Psoas muscle (tissue), 8 donors: ENCODE measurements around the gene NKPD1. TPM values are rescaled to one million over a fixed set of nuclear protein-coding genes. Genes with fewer than 3 reads are reported as not detected.

Source experiments
- ATAC-seq, 4 donors: fragments of 200-7000 bp; cut with Tn5 transposase; one replicate each; pipeline ENCODE4 v1.9.1; 2020; ENCODE audit warnings: moderate library complexity in 3 of 4, mild to moderate bottlenecking in 2 of 4
- DNase-seq, 2 donors: peaks; one replicate each; pipeline ENCODE4 v3.0.0-alpha.2; 2020
- H3K27ac ChIP-seq: fragments of 200-600 bp; one replicate; pipeline ENCODE4 v1.8.0; 2022
- H3K27me3 ChIP-seq, 3 donors: fragments of 200-600 bp in 1 of 3; one replicate each; pipeline versions ENCODE4 v1.6.1 to v1.8.0; 2013 to 2022; ENCODE audit warnings: low read length in 2 of 3, mild to moderate bottlenecking in 2 of 3, moderate library complexity in 1 of 3; ENCODE audit not compliant: insufficient read depth in 3 of 3
- H3K36me3 ChIP-seq, 2 donors: fragments of 200-600 bp in 1 of 2; one replicate each; pipeline versions ENCODE4 v1.6.1 to v1.8.0; 2013 to 2022; ENCODE audit warnings: low read depth in 1 of 2, mild to moderate bottlenecking in 1 of 2, moderate library complexity in 1 of 2; ENCODE audit not compliant: insufficient read depth in 1 of 2
- H3K4me1 ChIP-seq: fragments of 200-600 bp; one replicate; pipeline ENCODE4 v1.8.0; 2022
- H3K4me3 ChIP-seq: fragments of 200-600 bp; one replicate; pipeline ENCODE4 v1.8.0; 2022; ENCODE audit warnings: mild to moderate bottlenecking
- H3K9me3 ChIP-seq: fragments of 200-600 bp; one replicate; pipeline ENCODE4 v1.8.0; 2022
- CTCF ChIP-seq: fragments of 200-600 bp; IDR thresholded peaks from one replicate; pipeline ENCODE4 v1.8.0; 2022; ENCODE audit warnings: antibody characterized with exemption
- WGBS, 3 donors: extraction: QIAGEN DNeasy Blood & Tissue Kit; methylation state at CpG; one replicate each; pipeline versions ENCODE4 v1.1.6 to v1.1.7; 2013; 5-methylcytosine and 5-hydroxymethylcytosine counted together
- intact Hi-C, 2 donors: fragments of 100-400 bp; cut with DNase I; formaldehyde crosslinking; loops; one replicate each; pipeline versions ENCODE4 v1.11.0 to v1.14.2; 2022
- polyA plus RNA-seq, 3 donors: library from polyadenylated mRNA; stranded (reverse); fragments of 200-250 nt; gene quantifications; one replicate each; pipeline ENCODE4 v1.2.3, GENCODE V29; 2013
- total RNA-seq, 4 donors: library from RNA; stranded (reverse); fragmentation: NEBNext Ultra II Directional in 2 of 4; extraction: Animal tissue kit (Norgen Biotek cat#: 25700) in 2 of 4; gene quantifications; one replicate each; pipeline versions ENCODE4 v1.2.1 to v1.2.4, GENCODE V29; 2021 to 2023
- donor health status: healthy with polysubstance abuse.
- donor health status: DM: no; HTN: no; CAD: no; lungs with moderate emphysema.
- donor health status: Bipolar disorder and iron deficiency.
- donor health status: healthy.
- donor health status: DM: yes; HTN: yes; CAD: no.
- donor health status: DM: no; HTN: no; CAD: no.
- donor health status: DM: no; HTN: no; CAD: no.
- donor health status: DM: yes; HTN: yes; CAD: no.

The NKPD1 gene
- total and polyA plus RNA-seq, 7 donors: 0.06 to 0.18 (median 0.08) TPM; not detected in 2

GRCh38 chr19:45114116-45114515 is 46.7 kb downstream of the NKPD1 start:
- Histone ChIP-seq H3K36me3 (no peaks in the 10 kb centered on the region), H3K4me1 (peaks cover 46% of the 10 kb centered on the region), H3K9me3 (no peaks in the 10 kb centered on the region), H3K27me3 (no peaks in the 10 kb centered on the region), H3K4me3 (no peak overlapping the region), H3K27ac (no peak overlapping the region)
- intact Hi-C loops: no loop called here
- ATAC-seq: no peak
- WGBS, 3 donors: 75 to 83% (median 79%) methylated on average over 4 of the region's 4 CpGs
- no peak for DNase-seq
- TF ChIP-seq CTCF: no peak

DNA sequence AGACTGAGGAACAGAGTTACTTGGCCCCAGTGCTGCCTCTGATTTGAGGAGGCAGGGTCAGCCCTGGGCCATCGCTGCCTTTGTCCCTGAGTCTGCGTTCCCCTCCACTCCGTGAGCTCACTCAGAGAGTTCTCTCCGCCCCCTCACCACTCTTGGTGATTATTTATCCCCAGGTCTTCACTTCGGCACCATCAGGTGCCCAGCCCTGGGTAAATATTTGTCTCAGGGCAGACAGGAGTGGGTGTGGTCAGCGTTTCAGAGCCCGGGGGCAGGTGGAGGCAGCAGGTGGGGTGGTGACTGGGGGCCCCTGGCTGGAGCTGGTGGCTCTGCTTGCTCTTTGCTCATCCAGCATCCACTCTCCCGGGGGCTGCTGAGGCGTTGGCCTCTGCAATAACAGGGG is 47.2 kb downstream of the NKPD1 start:
- DNase-seq (no peak), ATAC-seq (no peak)
- H3K9me3 ChIP-seq: no peaks in the 10 kb centered on the region
- no peaks in the 10 kb centered on the region for H3K27me3 ChIP-seq
- H3K4me1 ChIP-seq: peaks cover 41% of the 10 kb centered on the region
- intact Hi-C loops: no loop called here
- H3K36me3 ChIP-seq: no peaks in the 10 kb centered on the region
- no peak for TF ChIP-seq CTCF
- 76 to 85% (median 80%) methylated on average over 9 of the region's 9 CpGs for WGBS, 3 donors
- H3K4me3 ChIP-seq: no peak overlapping the region
- H3K27ac ChIP-seq: no peak overlapping the region

- WGBS, 3 donors: 89 to 91% (median 90%) methylated on average over 11 of the region's 11 CpGs
- ATAC-seq (no peak), DNase-seq (no peak)
- peaks cover 29% of the 10 kb centered on the region for H3K4me1 ChIP-seq
- H3K27ac ChIP-seq: no peak overlapping the region
- TF ChIP-seq CTCF: no peak
- no peaks in the 10 kb centered on the region for H3K27me3 ChIP-seq
- no peak overlapping the region for H3K4me3 ChIP-seq
- H3K36me3 ChIP-seq: no peaks in the 10 kb centered on the region
- intact Hi-C loops: no loop called here
- no peaks in the 10 kb centered on the region for H3K9me3 ChIP-seq
These were observed 48.5 kb downstream of the NKPD1 start for GRCh38 chr19:45112111-45112827.

Other genes starting within 250 kb of the NKPD1 start
- gene APOC1, start 246.4 kb downstream of the NKPD1 start, total RNA-seq: 10 to 100 TPM in 1 of 4 donors, 1 to 10 TPM in 3; 5.7 to 16.8 (median 8.3) TPM
- gene APOC1, start 246.4 kb downstream of the NKPD1 start, polyA plus RNA-seq: 10 to 100 TPM in 1 of 3 donors, 1 to 10 TPM in 2; 1.6 to 14.4 (median 4.7) TPM
- gene APOC4, start 218.7 kb downstream of the NKPD1 start, total RNA-seq: not detected
- gene APOC4, start 218.7 kb downstream of the NKPD1 start, polyA plus RNA-seq: not detected
- under 1 TPM in 1 of 4 donors, not detected in 3; 0.98 TPM for gene APOC2, start 214.9 kb downstream of the NKPD1 start, total RNA-seq
- not detected for gene APOC2, start 214.9 kb downstream of the NKPD1 start, polyA plus RNA-seq
- gene CLPTM1, start 205.6 kb downstream of the NKPD1 start, total RNA-seq: 10 to 100 TPM; 78.4 to 98.7 (median 84.8) TPM
- gene CLPTM1, start 205.6 kb downstream of the NKPD1 start, polyA plus RNA-seq: 100 to 1,000 TPM in 1 of 3 donors, 10 to 100 TPM in 2; 77.7 to 129 (median 98.3) TPM
- gene RELB, start 159.5 kb downstream of the NKPD1 start, total RNA-seq: 10 to 100 TPM in 3 of 4 donors, 1 to 10 TPM in 1; 6.5 to 44.0 (median 13.5) TPM
- gene RELB, start 159.5 kb downstream of the NKPD1 start, polyA plus RNA-seq: 10 to 100 TPM; 10.3 to 14.1 (median 12.1) TPM
- 10 to 100 TPM; 37.4 to 65.9 (median 47.1) TPM for gene CLASRP, start 121.9 kb downstream of the NKPD1 start, total RNA-seq
- 10 to 100 TPM; 30.8 to 34.5 (median 33.2) TPM for gene CLASRP, start 121.9 kb downstream of the NKPD1 start, polyA plus RNA-seq
- gene ZNF296, start 84.5 kb downstream of the NKPD1 start, total RNA-seq: under 1 TPM in 3 of 4 donors, not detected in 1; 0.34 to 0.73 (median 0.36) TPM
- under 1 TPM; 0.22 to 0.62 (median 0.44) TPM for gene ZNF296, start 84.5 kb downstream of the NKPD1 start, polyA plus RNA-seq
- gene GEMIN7, start 81.7 kb downstream of the NKPD1 start, total RNA-seq: 10 to 100 TPM; 19.6 to 27.3 (median 24.3) TPM
- gene GEMIN7, start 81.7 kb downstream of the NKPD1 start, polyA plus RNA-seq: 10 to 100 TPM; 40.9 to 51.1 (median 50.3) TPM
- 10 to 100 TPM; 27.0 to 34.6 (median 29.1) TPM for gene PPP1R37, start 67.8 kb downstream of the NKPD1 start, total RNA-seq
- gene PPP1R37, start 67.8 kb downstream of the NKPD1 start, polyA plus RNA-seq: 10 to 100 TPM; 25.5 to 39.5 (median 36.3) TPM
- gene TRAPPC6A, start 17.3 kb upstream of the NKPD1 start, total RNA-seq: 10 to 100 TPM; 12.3 to 42.2 (median 20.6) TPM
- 10 to 100 TPM; 10.8 to 14.5 (median 12.9) TPM for gene TRAPPC6A, start 17.3 kb upstream of the NKPD1 start, polyA plus RNA-seq
- 1 to 10 TPM; 4.1 to 7.8 (median 5.1) TPM for gene BLOC1S3, start 17.8 kb upstream of the NKPD1 start, total RNA-seq
- 1 to 10 TPM; 3.3 to 6.6 (median 6.5) TPM for gene BLOC1S3, start 17.8 kb upstream of the NKPD1 start, polyA plus RNA-seq
- 1 to 10 TPM in 1 of 4 donors, under 1 TPM in 3; 0.62 to 1.3 (median 0.70) TPM for gene EXOC3L2, start 84.4 kb upstream of the NKPD1 start, total RNA-seq
- under 1 TPM; 0.17 to 0.53 (median 0.28) TPM for gene EXOC3L2, start 84.4 kb upstream of the NKPD1 start, polyA plus RNA-seq
- 10 to 100 TPM; 29.7 to 37.7 (median 34.4) TPM for gene MARK4, start 90.3 kb upstream of the NKPD1 start, total RNA-seq
- gene MARK4, start 90.3 kb upstream of the NKPD1 start, polyA plus RNA-seq: 10 to 100 TPM; 11.0 to 12.5 (median 12.4) TPM
- gene CKM, start 161.9 kb upstream of the NKPD1 start, total RNA-seq: over 10,000 TPM in 3 of 4 donors, 1,000 to 10,000 TPM in 1; 9,755 to 16,244 (median 12,984) TPM
- gene CKM, start 161.9 kb upstream of the NKPD1 start, polyA plus RNA-seq: over 10,000 TPM in 2 of 3 donors, 1,000 to 10,000 TPM in 1; 9,503 to 23,818 (median 21,473) TPM
- gene KLC3, start 179.8 kb upstream of the NKPD1 start, total RNA-seq: under 1 TPM in 2 of 4 donors, not detected in 2; 0.11 to 0.27 TPM
- gene KLC3, start 179.8 kb upstream of the NKPD1 start, polyA plus RNA-seq: under 1 TPM in 2 of 3 donors, not detected in 1; 0.03 to 0.05 TPM
- 10 to 100 TPM in 3 of 4 donors, 1 to 10 TPM in 1; 9.3 to 16.4 (median 12.5) TPM for gene ERCC2, start 209.6 kb upstream of the NKPD1 start, total RNA-seq
- gene ERCC2, start 209.6 kb upstream of the NKPD1 start, polyA plus RNA-seq: 1 to 10 TPM; 5.0 to 8.3 (median 5.3) TPM
- 1 to 10 TPM; 4.1 to 6.9 (median 5.8) TPM for gene PPP1R13L, start 244.1 kb upstream of the NKPD1 start, total RNA-seq
- 10 to 100 TPM in 1 of 3 donors, 1 to 10 TPM in 2; 1.8 to 21.4 (median 1.9) TPM for gene PPP1R13L, start 244.1 kb upstream of the NKPD1 start, polyA plus RNA-seq
- 1 to 10 TPM; 6.0 to 9.6 (median 7.1) TPM for gene POLR1G, start 245.7 kb upstream of the NKPD1 start, total RNA-seq
- gene POLR1G, start 245.7 kb upstream of the NKPD1 start, polyA plus RNA-seq: 10 to 100 TPM in 2 of 3 donors, 1 to 10 TPM in 1; 8.8 to 12.5 (median 11.3) TPM